ENCODE measurements around the gene MACROD1.

MACROD1 gene

GRCh38 chr11:64152841-64153691, 12.8 kb downstream of the MACROD1 start:
- no peak for DNase-seq (ENCODE audit: low read depth, low spot score)

- DNase-seq (ENCODE audit: low read depth, low spot score): no peak
Observed at GRCh38 chr11:64151337-64151736, 14.6 kb downstream of the MACROD1 start.

GRCh38 chr11:64150481-64151239, 15.3 kb downstream of the MACROD1 start:
- no peak for DNase-seq (ENCODE audit: low read depth, low spot score)

- no peak for DNase-seq (ENCODE audit: low read depth, low spot score)
Observed at GRCh38 chr11:64150051-64150450, 15.9 kb downstream of the MACROD1 start.

- DNase-seq (ENCODE audit: low read depth, low spot score): no peak
Observed at GRCh38 chr11:64148917-64149617, 16.8 kb downstream of the MACROD1 start.

GRCh38 chr11:64148226-64148916, 17.5 kb downstream of the MACROD1 start:
- DNase-seq (ENCODE audit: low read depth, low spot score): peak; percentile 49

- DNase-seq (ENCODE audit: low read depth, low spot score): no peak
Observed at GRCh38 chr11:64146036-64146955, 19.6 kb downstream of the MACROD1 start.

- DNase-seq (ENCODE audit: low read depth, low spot score): no peak
Observed at GRCh38 chr11:64144587-64145472, 21.1 kb downstream of the MACROD1 start.

GRCh38 chr11:64141081-64141783, 24.7 kb downstream of the MACROD1 start:
- DNase-seq (ENCODE audit: low read depth, low spot score): no peak

- no peak for DNase-seq (ENCODE audit: low read depth, low spot score)
Observed at GRCh38 chr11:64140082-64140481, 25.8 kb downstream of the MACROD1 start.

GRCh38 chr11:64139049-64139448, 26.9 kb downstream of the MACROD1 start:
- DNase-seq (ENCODE audit: low read depth, low spot score): no peak

GRCh38 chr11:64138398-64138797, 27.5 kb downstream of the MACROD1 start:
- no peak for DNase-seq (ENCODE audit: low read depth, low spot score)

- DNase-seq (ENCODE audit: low read depth, low spot score): no peak
Observed at GRCh38 chr11:64136765-64137441, 29.0 kb downstream of the MACROD1 start.

GRCh38 chr11:64135711-64136110, 30.2 kb downstream of the MACROD1 start:
- DNase-seq (ENCODE audit: low read depth, low spot score): no peak

GRCh38 chr11:64134963-64135362, 30.9 kb downstream of the MACROD1 start:
- no peak for DNase-seq (ENCODE audit: low read depth, low spot score)

GRCh38 chr11:64132982-64133705, 32.8 kb downstream of the MACROD1 start:
- no peak for DNase-seq (ENCODE audit: low read depth, low spot score)

GRCh38 chr11:64132191-64132771, 33.6 kb downstream of the MACROD1 start:
- DNase-seq (ENCODE audit: low read depth, low spot score): no peak
